Stimulated activated CD4-positive, alpha-beta T cell treated with anti-CD3 and anti-CD28 coated beads, Interleukin-1b, Interleukin-23, amount 100 ng/mL, for 4 hours (primary cell): Measurements from ENCODE around the gene PINK1.
A peak's percentile ranks its signal among the peaks of the same experiment; 100 is the strongest.

ENCODE experiments used
- DNase-seq, 2 donors: peaks; one replicate each; pipeline ENCODE4 v3.0.0-alpha.2; 2020; ENCODE audit warnings: low read depth in 2 of 2

Gene PINK1

DNA sequence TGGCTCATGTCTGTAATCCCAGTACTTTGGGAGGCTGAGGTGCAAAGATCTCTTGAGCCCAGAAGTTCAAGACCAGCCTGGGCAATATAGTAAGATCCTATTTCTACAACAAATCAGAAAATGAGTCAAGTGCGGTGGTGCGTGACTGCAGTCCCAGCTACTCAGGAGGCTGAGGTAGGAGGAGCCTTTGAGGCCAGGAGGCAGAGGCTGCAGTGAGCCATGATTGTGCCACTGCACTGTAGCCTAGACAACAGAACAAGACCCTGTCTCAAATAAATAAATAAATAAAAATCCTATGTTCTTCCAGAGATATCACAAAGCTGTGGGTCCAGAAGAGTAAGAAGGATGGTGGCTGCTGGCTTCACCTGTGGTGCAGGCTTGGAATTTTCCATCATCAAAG is 22.3 kb upstream of the PINK1 start:
- no peak for DNase-seq

DNA sequence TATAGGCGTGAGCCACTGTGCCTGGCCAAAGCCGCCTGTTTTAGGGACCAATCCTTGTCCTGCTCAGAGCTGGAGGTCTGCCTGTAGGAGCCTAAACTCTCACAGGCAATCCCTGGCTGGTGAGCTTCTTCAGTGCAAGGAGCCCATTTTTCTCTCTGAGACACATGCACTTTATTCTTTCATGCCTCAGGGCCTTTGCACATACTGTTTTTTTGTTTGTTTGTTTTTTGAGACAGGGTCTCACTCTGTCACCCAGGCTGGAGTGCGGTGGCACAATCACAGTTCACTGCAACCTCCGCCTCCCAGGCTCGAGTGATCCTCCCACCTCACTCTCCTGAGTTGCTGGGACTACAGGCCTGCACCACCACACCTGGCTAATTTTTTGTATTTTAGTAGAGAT is 21.6 kb upstream of the PINK1 start:
- DNase-seq = no peak

DNA sequence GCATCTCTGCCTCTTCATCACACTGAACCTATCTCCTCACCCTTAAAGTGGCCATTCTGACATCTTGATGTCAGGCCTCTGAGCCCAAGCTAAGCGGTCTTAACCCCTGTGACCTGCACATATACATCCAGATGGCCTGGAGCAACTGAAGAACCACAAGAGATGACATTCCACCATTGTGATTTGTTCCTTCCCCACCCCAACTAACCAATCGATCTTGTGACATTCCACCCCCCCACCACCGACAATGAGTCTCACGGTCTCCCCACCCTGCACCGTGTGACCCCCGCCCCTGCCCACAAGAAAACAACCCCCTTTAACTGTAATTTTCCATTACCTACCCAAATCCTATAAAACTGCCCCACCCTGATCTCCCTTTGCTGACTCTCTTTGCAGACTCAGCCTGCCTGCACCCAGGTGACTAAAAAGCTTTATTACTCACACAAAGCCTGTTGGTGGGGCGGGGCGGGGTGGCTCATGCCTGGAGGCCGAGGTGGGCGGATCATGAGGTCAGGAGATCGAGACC is 21.0 kb upstream of the PINK1 start:
- no peak for DNase-seq

DNA sequence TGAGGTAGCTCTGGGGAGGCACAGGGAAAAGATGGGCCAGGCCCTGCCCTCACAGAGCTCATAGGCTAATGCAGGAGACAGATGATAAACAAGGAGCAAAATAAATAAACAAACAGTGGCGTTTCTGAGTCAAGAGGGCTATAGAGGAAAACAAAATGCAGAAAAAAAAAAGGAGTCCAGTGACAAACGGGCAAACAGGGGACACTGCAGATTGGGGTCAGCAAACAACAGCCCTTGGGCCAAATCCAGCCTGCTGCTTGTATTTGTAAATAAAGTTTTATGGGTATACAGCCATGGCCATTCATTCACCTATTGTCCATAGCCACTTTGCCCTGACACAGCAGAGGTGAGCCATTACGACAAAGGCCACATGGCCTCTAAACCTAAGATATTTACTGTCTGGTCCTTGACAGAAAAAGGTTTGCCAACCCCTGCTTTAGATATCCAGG is 19.1 kb upstream of the PINK1 start:
- DNase-seq = no peak

DNA sequence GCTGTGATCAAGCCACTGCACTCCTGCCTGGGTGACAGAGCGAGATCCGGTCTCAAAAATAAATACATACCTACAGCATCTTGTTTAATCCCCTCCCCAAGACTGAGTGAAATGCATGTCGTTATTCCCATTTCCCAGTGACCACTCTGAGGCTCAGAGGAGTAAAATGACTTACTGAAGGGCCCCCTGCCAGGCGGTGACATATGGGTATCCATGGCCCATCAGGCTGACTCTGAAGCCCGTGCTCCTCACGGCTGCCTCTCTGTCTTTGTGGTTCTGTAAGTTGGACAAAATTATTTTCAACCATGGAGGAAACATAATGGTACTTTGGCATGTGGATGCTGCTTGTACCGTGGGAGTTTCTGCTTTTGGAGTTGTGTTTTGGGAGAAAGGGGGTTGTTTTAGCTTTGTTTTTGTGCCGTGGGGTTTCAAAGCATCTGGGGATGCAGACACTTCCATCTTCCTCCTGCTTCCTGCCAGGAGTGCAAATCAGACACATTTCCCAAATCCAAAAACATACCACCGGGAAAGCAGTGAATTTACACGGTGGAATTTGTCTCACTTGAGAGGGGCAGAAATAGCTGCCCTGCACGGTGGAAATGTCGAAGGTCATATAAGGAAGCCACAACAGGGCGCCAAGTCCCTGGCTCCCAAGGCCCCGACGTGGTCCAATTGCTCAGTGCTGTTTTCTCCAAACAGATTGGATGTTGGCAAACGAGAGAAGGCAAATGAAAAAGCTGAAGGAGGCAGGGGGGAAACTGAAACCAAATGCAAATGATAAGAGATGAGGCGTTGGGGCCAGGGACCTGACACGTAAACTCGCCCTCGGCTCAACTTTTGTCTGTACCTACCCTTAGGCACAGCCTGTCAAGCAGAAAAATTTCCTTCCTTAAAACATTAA is 17.1 kb upstream of the PINK1 start:
- DNase-seq = no peak

DNA sequence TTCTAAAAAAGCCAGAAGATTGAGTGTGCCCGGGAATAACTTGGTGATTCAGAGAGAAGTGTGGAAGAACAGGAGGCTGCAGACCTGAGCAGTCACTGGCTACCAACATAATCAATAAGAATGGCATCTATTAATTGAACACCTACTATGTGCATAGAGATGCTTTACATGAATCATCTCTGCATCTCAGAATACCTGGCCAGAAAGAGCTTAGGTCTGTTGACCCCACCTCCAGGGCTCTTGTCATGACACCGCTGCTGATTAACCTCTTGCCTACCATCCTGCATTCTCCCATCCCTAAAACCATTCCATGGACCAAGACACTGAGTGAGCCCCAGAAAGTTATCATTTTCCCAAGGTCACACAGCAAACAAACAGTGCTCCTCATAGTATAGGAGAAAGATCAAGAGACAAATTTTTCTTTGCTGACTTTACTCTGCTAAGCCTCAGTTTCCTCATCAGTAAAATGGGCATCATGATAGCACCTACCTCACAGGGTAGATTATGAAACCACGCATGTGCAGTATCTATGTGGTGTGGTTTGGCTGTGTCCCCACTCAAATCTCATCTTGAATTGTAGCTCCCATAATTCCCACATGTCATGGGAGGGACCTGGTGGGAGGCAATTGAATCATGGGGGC is 16.3 kb upstream of the PINK1 start:
- DNase-seq = no peak

DNA sequence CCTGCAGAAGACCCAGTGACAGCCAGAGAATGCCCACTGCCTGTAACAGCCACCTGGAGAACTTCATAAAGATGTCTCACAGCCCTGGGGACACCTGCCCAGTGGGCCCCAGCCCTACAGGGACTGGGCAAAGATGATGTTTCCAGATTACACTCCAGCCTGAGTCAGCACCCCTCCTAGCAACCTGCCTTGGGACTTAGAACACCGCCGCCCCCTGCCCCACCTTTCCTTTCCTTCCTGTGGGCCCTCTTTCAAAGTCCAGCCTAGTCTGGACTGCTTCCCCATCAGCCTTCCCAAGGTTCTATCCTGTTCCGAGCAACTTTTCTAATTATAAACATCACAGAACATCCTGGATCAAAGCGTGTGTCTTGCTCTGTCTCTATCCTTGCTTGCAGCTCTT is 14.7 kb upstream of the PINK1 start:
- no peak for DNase-seq

DNA sequence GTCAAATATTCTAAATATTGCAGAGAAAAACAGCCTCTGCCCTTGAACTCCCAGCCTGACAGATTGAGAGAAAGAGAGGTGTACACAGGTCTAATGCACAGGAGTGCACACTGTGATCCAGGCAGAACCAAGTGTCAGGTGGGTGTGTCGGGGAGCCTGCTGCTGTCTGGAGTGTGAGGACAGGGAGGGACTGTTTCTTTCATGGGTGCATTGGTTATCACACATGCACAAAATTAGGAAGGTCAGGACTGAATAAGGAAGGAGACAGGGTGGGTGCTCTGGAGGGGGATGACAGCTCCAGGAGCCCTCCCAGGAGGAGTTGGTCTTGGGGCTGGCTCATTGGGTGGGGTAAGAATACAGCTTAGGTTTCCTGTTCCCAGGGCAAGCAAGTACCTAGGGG is 13.3 kb upstream of the PINK1 start:
- no peak for DNase-seq

DNA sequence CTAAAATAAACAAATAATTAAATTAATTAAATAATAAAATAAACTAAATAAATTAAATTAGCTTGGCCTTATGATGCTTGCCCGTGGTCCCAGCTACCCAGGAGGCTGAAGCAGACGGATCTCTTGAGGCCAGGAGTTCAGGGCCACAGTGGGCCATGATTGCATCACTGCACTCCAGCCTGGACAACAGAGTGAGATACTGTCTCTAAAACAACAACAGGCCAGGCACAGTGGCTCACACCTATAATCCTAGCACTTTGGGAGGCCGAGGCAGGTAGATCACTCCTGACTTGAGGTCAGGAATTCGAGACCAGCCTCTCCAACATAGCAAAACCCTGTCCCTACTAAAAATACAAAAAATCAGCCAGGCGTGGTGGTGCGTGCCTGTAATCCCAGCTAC is 12.2 kb upstream of the PINK1 start:
- no peak for DNase-seq

DNA sequence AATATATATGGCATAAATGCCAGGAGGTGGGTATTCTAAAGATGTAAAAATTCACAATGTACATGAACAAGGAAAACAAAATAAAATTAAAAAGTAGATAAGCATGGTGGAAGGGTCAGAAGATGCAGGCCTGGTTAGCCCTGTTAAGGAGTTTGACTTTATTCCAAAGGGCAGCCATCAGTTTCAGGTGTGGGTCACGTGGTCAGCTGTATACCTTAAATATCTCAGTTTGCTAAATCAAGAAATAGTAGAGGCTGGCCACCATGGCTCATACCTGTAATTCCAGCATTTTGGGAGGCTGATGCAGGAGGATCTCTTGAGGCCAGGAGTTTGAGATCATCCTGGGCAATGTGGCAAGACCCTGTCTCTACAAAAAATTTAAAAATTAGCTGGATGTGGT is 8.5 kb upstream of the PINK1 start:
- no peak for DNase-seq

DNA sequence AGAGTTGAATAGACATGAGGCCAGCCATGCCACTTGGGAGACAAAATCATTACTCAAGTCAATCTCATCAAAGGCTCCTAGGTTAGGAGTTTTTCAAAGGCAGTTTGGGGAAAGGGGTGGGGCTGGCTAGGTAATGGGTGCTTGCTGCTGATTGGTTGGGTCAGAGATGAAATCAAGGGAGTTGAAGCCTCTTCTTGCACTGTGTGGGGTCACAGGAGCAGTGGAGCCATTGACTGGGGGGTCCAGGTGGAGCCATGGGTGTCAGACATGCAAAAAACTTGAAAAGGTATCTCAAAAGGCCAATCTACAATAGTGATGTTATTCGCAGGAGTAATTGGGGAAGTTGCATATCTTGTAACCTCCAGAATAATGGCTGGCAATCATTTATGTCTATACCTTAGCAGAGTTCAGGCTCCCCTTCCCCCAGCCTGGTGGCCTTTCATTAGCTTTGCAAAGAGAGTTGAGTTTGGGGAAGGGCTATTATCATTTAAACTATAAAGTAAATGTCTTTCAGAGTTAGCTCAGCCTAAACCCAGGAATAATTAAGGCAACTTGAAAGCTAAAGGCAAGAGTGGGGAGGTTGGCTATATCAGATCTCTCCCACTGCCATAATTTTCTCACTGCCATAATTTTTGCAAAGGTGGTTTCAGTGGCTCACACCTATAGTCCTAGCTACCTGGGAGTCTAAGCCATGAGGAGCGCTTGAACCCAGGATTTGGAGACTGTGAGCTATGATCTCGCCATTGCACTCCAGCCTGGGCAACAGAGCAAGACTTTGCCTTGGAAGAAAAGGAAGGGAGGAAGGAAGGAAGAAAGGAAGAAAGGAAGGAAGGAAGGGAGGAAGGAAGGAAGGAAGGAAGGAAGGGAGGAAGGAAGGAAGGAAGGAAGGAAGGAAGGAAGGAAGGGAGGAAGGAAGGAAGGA is 7.8 kb upstream of the PINK1 start:
- DNase-seq = no peak

DNA sequence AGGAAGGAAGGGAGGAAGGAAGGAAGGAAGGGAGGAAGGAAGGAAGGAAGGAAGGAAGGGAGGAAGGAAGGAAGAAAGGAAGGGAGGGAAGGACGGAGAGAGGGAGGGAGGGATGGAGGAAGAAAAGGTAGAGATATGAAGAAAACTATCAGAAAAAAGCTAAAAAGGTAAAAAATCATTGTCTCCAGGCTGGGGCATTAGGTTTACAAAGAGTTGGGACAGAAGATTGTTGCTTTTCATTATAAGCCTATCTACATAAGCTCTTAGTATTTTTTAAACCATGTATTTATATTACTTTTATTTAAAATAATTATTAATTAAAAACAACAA is 7.2 kb upstream of the PINK1 start:
- DNase-seq = no peak

DNA sequence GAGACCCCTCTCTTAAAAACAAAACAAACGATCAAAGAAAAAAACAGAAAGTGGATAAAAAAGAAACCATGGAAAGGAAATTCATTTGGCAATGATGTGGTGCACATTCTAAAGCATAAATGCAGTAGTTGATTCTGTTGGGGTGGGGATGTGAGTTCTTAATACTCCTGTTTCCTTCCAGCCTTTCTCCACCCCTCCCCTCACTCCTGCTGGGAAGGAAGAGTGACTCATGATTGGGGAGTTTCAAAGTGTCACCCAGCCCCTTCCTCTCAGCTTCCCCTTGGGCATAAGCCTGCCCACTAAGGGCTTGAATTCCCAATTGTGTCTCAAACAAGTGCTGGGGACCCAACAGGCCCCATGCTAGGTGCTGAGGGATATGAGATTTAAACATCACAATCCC is 6.7 kb upstream of the PINK1 start:
- DNase-seq = no peak

DNA sequence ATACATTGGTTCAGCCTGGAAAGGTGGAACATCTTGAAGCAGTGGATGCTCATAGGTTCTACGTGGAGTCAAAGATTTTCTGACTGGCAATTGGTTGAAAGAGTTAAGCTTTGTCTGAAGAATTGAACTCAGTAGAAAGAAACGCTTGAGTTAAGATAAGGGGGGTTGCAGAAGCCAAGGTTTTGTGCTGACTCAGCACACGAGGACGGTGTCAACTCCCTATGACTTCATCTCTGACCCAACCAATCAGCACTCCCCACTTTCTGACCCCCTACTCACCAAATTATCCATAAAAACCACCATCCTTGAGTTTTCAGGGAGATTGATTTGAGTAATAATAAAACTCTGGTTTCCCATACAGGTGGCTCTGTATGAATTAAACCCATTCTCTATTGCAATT is 2.5 kb upstream of the PINK1 start:
- no peak for DNase-seq

DNA sequence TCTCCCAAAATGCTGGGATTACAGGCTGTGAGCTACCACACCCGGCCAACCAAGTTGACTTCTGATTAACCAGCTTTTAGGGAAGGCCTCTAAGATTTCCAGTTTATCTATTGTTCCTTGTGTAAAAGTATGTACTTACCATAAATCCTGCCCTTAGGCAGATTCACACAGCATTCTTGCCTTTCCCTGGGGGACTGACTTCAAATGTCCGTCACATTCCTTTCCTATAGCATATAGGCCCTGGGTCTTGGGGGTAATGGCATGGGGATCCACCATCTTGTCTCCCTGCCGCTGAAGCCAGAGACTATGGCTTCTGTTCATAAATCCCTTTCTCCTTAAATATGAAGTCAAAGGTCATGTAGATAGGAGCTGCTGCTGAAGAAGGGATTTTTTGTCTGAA is 872 bp upstream of the PINK1 start:
- no peak for DNase-seq

DNA sequence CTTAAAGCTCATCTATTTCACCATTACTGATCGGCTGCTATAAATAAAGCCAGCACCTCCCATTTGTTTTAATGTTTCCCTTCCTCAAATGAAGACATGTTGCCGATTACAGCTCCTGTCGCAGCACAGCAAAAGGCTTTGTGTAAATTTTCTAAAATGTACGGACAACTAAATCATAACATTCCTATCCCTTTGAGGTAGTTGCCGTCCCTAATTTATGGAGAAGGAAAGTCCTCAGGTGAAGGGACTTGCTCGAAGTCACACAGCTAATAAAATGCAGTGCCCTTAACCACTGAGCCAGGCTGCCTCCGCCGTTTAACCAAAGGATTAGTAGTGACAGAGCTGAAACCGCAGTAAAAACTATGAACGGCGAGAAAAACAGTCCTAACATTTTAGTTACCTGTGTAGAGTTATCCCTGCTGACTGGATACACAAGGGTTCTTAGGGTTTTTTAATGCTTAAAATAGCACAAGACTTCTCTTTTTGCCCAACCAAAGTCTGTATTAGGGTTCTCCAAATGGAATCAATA is 871 bp downstream of the PINK1 start:
- DNase-seq = no peak

DNA sequence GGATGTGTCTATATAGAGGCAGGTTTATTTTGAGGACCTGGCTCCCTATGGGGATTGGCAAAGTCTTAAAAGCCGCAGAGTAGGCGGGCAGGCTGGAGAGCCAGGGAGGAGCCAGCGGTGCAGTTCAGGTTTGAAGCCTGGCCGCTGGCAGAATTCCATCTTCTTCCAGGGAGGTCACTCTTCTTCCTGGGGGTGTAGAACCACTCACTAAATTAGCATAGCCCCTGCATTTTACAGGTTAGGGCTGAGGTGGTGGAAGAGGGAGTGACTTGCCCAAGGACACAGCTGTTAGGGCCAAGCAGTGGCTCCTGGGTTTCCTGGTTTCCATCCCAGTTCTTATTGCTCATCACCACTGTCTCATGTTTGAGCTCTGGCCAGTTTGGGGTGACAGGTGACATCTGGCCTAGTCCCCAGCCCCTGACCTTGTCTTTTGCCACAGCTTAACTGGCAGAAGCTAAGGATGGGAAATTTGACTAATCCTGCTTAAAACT is 1.4 kb downstream of the PINK1 start:
- no peak for DNase-seq

DNA sequence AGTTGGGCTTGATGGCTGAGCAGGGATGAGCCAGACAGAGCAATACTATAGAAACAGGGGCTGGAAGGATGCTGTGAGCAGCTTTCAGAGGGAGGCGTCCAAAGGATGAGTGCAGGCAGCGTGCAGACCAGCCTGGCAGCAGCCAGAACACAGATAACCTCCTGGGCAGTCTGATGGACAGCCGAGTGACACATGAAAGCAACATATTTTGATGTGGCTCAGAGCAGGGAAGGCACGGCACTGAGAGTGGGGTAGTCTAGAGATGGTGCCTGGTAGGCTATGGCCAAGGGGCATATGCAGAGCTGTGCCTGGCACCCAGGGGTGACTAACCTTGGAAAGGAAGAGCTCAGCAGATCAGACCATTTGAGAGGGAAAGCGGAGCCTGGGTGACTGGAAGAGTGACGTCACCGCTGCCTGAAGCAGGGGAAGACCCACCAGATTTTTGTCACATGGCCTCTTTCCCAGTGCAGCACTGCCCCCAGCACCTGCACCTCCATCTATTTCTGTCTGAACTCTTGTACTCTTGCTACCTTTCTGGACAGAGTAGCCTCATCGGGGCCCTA is 3.6 kb downstream of the PINK1 start:
- DNase-seq = no peak

DNA sequence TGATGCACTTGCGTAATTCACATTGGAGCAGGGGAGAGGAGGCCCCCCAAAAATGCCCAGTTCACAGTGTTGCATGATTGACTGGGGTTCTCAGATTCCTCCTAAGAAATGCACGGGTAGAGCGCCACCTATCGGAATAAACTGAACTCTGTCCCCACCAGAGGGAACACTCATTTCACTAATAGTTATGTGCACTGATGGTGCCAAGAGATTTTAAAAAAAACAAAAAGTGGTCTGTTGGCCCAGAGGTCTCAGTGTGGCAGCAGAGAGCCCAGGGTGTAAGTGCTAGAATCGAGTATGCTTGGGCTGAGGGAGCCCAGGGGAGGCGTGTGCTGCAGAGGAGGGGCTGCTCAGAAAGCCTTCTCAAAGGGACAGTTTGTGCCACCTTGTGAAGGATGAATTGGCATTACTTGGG is 6.9 kb downstream of the PINK1 start:
- peak; percentile 21 to 45 for DNase-seq

DNA sequence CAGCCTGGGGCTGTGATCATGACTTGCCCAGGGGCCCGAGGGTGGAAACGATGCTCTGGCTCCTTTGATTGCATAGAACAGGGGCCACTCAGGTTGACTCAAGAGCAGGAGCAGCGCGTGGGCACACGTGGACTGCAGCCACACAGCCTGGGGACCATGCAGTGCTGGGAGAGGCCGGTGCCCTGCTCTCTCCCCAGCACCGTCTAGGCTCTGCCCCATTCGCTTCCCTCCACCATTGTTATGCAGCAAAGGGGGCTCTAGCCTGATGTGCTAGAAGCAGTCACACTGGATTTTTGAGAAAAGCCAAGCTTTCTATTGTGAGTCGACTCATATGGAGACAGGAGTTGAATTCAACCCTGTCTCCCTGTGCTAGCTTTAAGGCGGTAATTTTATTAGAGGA is 8.7 kb downstream of the PINK1 start:
- DNase-seq = no peak

DNA sequence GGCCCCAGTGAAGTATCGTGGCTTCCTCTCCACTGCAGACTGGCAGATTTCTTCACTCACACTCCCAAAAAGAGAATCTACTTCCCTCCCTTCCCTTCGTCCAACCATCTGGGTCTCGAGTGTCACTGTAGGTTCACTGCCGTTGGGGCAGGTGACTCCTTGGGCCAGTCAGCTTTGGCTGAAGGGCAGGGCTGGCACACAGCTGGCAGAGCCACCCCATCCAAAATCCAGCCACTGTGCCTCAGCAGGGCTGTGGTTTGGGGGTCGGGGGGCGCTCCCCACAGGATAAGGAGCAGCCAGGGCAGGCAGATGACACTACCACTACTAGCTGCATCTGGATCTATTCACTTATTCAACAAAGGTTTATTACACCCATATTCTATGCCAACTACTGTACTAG is 9.8 kb downstream of the PINK1 start:
- DNase-seq = no peak
